ENCODE data around the gene BACH2. TPM values are rescaled to one million over a fixed set of nuclear protein-coding genes. Genes with fewer than 3 reads are reported as not detected.

The BACH2 gene
- polyA plus RNA-seq, 1 donor from 2014 or later, result 45.5 TPM

GRCh38 chr6:90066697-90067096, 229.9 kb downstream of the BACH2 start:
- H3F3A ChIP-seq (ENCODE audit: insufficient read depth, low read length, poor library complexity, severe bottlenecking), result no peaks in the 10 kb centered on the region
- H3K4me2 ChIP-seq (ENCODE audit: low read length), result no peak overlapping the region
- TF ChIP-seq TAF1 (IDR thresholded peaks at IDR 0.05; ENCODE audit: low read depth) (no peak), MXI1 (conservative IDR thresholded peaks at IDR 0.05; ENCODE audit: poor library complexity, severe bottlenecking) (no peak), EP300 (conservative IDR thresholded peaks at IDR 0.05; ENCODE audit: poor library complexity, severe bottlenecking) (no peak), POLR2AphosphoS5 (IDR thresholded peaks at IDR 0.05) (no peak), SMC3 (conservative IDR thresholded peaks at IDR 0.05; ENCODE audit: poor library complexity) (no peak), CTCF (IDR thresholded peaks at IDR 0.05; ENCODE audit: poor library complexity, severe bottlenecking) (no peak)
- no peaks in the 10 kb centered on the region for H3K9me3 ChIP-seq (ENCODE audit: low read length)
- no peak overlapping the region for H3K4me3 ChIP-seq (ENCODE audit: low read length)
- no peaks in the 10 kb centered on the region for H3K27me3 ChIP-seq (ENCODE audit: insufficient read depth, low read depth, low read length)
- H3K9me2 ChIP-seq (ENCODE audit: insufficient read depth, low read length), result no peaks in the 10 kb centered on the region
- H3K36me3 ChIP-seq (ENCODE audit: insufficient read depth, low read length), result peaks cover 4% of the 10 kb centered on the region
- H3K27ac ChIP-seq (ENCODE audit: low read length), result no peak overlapping the region
- peaks cover 19% of the 10 kb centered on the region for H3K79me2 ChIP-seq (replicated peaks; ENCODE audit: insufficient read depth, low read length)
- H3K9ac ChIP-seq (ENCODE audit: low read length), result no peak overlapping the region
- H4K20me1 ChIP-seq (ENCODE audit: insufficient read depth), result no peaks in the 10 kb centered on the region
- no peak overlapping the region for H2AFZ ChIP-seq (ENCODE audit: low read depth, low read length)

GRCh38 chr6:90065173-90065572, 231.5 kb downstream of the BACH2 start:
- TF ChIP-seq TAF1 (IDR thresholded peaks at IDR 0.05; ENCODE audit: low read depth) (no peak), SMC3 (conservative IDR thresholded peaks at IDR 0.05; ENCODE audit: poor library complexity) (no peak), MXI1 (conservative IDR thresholded peaks at IDR 0.05; ENCODE audit: poor library complexity, severe bottlenecking) (no peak), EZH2 (IDR thresholded peaks at IDR 0.05; ENCODE audit: borderline replicate concordance, insufficient read depth, low read length, poor library complexity, severe bottlenecking) (no peak), RAD21 (conservative IDR thresholded peaks at IDR 0.05) (no peak), CTCF (IDR thresholded peaks at IDR 0.05; ENCODE audit: poor library complexity, severe bottlenecking) (no peak), POLR2AphosphoS5 (IDR thresholded peaks at IDR 0.05) (no peak), REST (IDR thresholded peaks at IDR 0.05; ENCODE audit: borderline replicate concordance) (no peak), EP300 (conservative IDR thresholded peaks at IDR 0.05; ENCODE audit: poor library complexity, severe bottlenecking) (no peak)
- Histone ChIP-seq H3K36me3 (ENCODE audit: insufficient read depth, low read length) (peaks cover 4% of the 10 kb centered on the region), H3K9me2 (ENCODE audit: insufficient read depth, low read length) (no peaks in the 10 kb centered on the region), H3K79me2 (replicated peaks; ENCODE audit: insufficient read depth, low read length) (peaks cover 19% of the 10 kb centered on the region), H2AFZ (ENCODE audit: low read depth, low read length) (no peak overlapping the region), H3K4me3 (ENCODE audit: low read length) (no peak overlapping the region), H3K4me2 (ENCODE audit: low read length) (no peak overlapping the region), H3K9me3 (ENCODE audit: low read length) (no peaks in the 10 kb centered on the region), H4K20me1 (ENCODE audit: insufficient read depth) (no peaks in the 10 kb centered on the region), H3K9ac (ENCODE audit: low read length) (no peak overlapping the region), H3F3A (ENCODE audit: insufficient read depth, low read length, poor library complexity, severe bottlenecking) (no peaks in the 10 kb centered on the region), H3K27me3 (ENCODE audit: insufficient read depth, low read depth, low read length) (no peaks in the 10 kb centered on the region), H3K27ac (ENCODE audit: low read length) (no peak overlapping the region)
